Hepatocyte (in vitro differentiated cells): ENCODE measurements around the gene PLCB4.

Source experiments
- EZH2 ChIP-seq: fragments of 200-600 bp; sonication (generic); IDR thresholded peaks from 2 replicates; pipeline ENCODE4 v1.6.1; 2016; ENCODE audit warnings: antibody characterized with exemption, mild to moderate bottlenecking, borderline replicate concordance
- EZH2phosphoT487 ChIP-seq: fragments of 200-600 bp; sonication (generic); IDR thresholded peaks from one replicate; pipeline ENCODE4 v1.6.1; 2018; ENCODE audit warnings: antibody characterized with exemption, mild to moderate bottlenecking, low read depth, moderate library complexity; ENCODE audit not compliant: unreplicated experiment, severe bottlenecking
- TF ChIP-seq, protein P1 (sequence below): fragments of 200-600 bp; sonication (generic); IDR thresholded peaks from 2 replicates; pipeline ENCODE4 v1.5.1; 2016; ENCODE audit warnings: antibody characterized with exemption, mild to moderate bottlenecking; ENCODE audit not compliant: poor library complexity

DNA sequence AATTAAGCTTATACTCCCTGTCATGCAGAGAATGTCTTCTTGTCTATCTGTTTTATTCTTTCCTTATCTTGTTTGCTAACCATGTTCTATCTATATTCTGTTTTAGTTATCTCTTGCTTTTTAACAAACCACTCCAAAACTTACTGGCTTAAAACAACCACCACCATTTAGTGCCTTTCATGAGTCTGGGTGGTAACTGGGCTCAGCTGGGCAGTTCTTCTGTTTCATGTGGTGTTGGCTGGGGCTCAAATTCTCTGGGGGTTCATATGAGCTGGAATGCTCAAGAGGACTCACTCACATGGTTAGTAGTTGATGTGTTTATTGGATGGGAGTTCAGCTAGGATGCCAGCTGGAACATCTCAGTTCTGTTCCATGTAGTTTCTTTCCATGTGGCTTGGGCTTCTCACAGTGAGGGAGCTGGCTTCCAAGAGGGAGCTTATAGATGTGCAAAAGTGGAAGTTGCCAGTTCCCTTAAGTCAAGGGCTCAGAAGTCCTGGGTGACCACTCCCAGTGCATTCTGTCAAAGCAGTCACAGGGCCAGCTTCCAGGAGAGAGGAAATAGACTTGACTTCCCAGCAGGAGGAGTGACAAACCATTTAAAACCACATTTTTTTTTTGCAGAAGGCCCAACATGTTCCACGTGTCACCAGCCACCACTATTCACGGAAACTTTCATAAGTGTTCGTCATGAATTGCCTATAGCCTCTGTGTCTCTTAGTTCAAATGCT is 70.4 kb downstream of the PLCB4 start:
- TF ChIP-seq EZH2 (no peak), EZH2phosphoT487 (no peak)
- TF ChIP-seq, protein P1, sequence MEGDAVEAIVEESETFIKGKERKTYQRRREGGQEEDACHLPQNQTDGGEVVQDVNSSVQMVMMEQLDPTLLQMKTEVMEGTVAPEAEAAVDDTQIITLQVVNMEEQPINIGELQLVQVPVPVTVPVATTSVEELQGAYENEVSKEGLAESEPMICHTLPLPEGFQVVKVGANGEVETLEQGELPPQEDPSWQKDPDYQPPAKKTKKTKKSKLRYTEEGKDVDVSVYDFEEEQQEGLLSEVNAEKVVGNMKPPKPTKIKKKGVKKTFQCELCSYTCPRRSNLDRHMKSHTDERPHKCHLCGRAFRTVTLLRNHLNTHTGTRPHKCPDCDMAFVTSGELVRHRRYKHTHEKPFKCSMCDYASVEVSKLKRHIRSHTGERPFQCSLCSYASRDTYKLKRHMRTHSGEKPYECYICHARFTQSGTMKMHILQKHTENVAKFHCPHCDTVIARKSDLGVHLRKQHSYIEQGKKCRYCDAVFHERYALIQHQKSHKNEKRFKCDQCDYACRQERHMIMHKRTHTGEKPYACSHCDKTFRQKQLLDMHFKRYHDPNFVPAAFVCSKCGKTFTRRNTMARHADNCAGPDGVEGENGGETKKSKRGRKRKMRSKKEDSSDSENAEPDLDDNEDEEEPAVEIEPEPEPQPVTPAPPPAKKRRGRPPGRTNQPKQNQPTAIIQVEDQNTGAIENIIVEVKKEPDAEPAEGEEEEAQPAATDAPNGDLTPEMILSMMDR = no peak
